Rectal smooth muscle tissue (tissue), 1 donor: ENCODE measurements around the gene IGF2R.

Source experiments
- H3K27ac ChIP-seq: one replicate; pipeline ENCODE4 v1.7.0; 2013; ENCODE audit warnings: low read depth, low read length, inconsistent platforms
- H3K27me3 ChIP-seq: one replicate; pipeline ENCODE4 v1.7.0; 2013; ENCODE audit warnings: low read length; ENCODE audit not compliant: control insufficient read depth, insufficient read depth
- H3K36me3 ChIP-seq: one replicate; pipeline ENCODE4 v1.7.0; 2013; ENCODE audit warnings: low read length; ENCODE audit not compliant: control insufficient read depth, insufficient read depth
- H3K4me1 ChIP-seq: one replicate; pipeline ENCODE4 v1.7.0; 2013; ENCODE audit warnings: low read length; ENCODE audit not compliant: control insufficient read depth, insufficient read depth
- H3K4me3 ChIP-seq: one replicate; pipeline ENCODE4 v1.7.0; 2013; ENCODE audit warnings: low read length
- H3K9ac ChIP-seq: one replicate; pipeline ENCODE4 v1.7.0; 2013; ENCODE audit warnings: low read length

Gene IGF2R

DNA sequence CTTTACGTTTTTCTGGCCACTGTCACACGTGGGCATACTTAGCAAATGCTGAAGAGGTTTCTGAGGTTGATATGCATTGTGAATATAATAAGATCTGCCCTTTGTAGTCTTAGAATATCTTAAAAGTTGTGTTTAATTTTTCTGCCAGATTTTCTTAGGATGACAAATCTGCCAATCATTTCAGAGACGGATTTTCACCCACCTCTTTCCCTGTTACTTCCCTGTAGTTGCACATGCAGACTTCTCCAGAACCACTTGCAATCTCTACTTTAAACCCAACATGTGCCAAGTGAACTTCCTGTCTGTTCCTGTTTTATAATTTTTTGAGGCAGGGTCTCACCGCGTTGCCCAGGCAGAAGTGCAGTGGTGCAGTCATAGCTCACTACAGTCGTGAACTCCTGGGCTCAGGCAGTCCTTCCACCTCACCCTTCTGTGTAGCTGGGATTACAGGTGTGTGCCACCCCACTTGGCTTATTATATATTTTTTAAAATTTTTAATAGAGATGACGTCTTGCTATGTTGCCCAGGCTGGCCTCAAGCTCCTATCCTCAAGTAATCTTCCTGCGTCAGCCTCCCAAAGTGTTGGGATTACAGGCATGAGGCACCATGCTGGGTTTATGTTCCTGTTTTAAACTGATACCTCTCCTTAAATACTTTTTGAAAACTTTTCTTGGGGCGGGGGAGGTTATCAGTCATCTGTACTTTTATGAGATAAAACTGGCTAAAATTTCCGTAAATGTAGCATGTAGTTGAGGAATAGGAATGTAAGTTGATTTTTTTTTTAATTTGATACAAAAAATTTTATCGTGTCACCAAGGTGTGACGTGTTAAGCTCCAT is 2.7 kb downstream of the IGF2R start:
- H3K27me3 ChIP-seq: no peaks in the 10 kb centered on the region
- no peaks in the 10 kb centered on the region for H3K4me1 ChIP-seq
- H3K9ac ChIP-seq: no peak overlapping the region
- H3K27ac ChIP-seq: no peak overlapping the region
- no peak overlapping the region for H3K4me3 ChIP-seq
- no peaks in the 10 kb centered on the region for H3K36me3 ChIP-seq

DNA sequence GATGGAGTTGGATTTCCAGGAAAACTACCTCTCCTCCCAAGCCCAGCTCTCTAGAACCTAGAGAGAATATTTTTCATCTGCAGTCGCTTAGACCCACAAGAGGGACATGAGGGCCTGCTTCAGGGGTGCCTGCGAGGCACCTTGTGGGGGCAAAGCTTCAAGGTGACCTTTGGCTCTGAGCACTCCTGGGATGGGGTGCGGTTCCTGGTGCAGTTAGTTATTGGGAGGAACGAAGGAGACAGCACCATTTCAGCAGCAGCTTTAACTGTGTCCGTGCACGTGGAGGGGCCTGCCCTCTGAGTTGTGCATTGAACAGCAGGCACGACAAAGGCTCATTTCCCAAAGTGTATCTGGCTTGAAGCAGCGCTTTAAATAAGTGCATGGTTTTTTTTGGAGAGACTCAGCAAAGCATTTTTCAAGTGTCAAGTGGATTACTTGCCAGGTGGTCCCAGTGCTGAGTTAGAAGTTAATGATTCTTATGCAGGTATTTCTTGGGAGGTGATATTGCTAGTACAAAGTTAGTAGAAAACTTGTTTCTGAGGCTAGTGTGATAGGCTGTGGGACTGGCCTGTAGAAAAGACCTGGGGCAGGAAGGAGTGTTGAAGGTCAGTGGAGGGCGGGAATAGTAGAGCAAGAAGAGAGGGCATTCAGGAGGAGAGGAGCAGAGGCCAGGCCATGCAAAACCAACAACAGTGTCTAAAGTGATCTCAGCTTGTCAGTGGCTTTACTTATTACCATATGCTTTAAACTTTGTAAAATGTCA is 3.8 kb downstream of the IGF2R start:
- Histone ChIP-seq H3K4me1 (peaks cover 2% of the 10 kb centered on the region), H3K27ac (no peak overlapping the region)

DNA sequence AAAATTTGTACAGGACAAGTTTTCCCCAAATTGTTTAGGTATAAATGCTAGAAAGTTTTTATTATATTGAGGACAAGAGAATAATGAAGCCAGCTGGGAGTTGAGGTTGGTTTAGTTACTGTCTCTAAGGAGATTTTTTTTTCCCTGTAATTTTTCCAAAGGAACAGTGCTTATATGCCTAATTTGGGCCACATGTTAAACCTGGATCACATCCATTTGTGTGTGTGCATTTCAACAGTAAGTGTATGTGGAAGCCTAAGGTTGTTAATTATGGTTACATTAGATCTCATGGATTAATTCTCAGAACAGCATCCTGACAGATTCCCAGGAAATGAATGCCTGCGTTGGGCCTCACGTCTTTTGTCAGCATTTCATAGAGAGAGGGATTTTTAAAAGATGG is 4.5 kb downstream of the IGF2R start:
- Histone ChIP-seq H3K4me1 (peaks cover 2% of the 10 kb centered on the region), H3K9ac (no peak overlapping the region), H3K27me3 (no peaks in the 10 kb centered on the region), H3K36me3 (no peaks in the 10 kb centered on the region), H3K4me3 (no peak overlapping the region), H3K27ac (no peak overlapping the region)

More for the DNA sequence above, 3.8 kb downstream of the IGF2R start:
- no peak overlapping the region for H3K4me3 ChIP-seq
- H3K27me3 ChIP-seq: no peaks in the 10 kb centered on the region
- no peaks in the 10 kb centered on the region for H3K36me3 ChIP-seq
- no peak overlapping the region for H3K9ac ChIP-seq

DNA sequence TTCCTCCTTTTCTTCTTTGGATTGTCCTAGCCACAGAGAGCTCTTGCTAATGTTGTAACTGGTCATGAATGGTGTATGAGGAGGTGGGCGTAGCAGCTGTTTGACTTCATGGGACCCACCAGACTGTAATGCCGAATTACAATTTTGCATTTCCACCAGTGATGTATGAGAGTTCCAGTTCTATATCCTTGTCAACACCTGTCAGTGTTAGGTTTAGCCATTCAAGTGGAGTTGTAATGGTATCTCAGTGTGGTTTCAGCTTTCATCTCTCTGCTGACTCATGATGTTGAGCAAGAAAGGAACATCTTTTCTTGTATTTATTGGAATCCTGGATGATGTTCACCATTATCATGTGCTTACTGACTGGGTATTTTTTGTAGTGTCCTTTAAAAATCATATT is 5.1 kb downstream of the IGF2R start:
- Histone ChIP-seq H3K9ac (no peak overlapping the region), H3K36me3 (no peaks in the 10 kb centered on the region), H3K4me3 (no peak overlapping the region), H3K27ac (no peak overlapping the region), H3K4me1 (peaks cover 2% of the 10 kb centered on the region), H3K27me3 (no peaks in the 10 kb centered on the region)

DNA sequence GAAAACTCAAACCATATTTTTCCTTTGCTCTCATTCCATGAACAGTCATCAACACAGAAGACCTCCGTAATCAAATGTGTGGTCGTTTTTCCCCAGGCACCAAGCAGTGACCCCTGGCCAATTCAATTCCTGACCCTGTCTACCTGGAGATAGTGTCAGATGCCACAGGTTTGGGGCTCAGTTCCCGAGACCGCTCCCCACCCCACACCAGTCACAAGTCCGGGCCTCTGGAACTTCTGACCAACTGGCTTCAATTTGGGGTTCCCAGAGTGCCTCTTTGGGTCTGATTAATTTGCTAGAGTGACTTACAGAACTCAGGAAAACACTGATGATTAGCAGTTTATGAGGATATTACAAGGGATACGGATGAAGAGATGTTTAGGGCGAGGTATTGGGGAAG is 6.0 kb downstream of the IGF2R start:
- H3K4me3 ChIP-seq: no peak overlapping the region
- H3K36me3 ChIP-seq: no peaks in the 10 kb centered on the region
- no peaks in the 10 kb centered on the region for H3K27me3 ChIP-seq
- no peak overlapping the region for H3K9ac ChIP-seq
- no peak overlapping the region for H3K27ac ChIP-seq
- H3K4me1 ChIP-seq: peaks cover 2% of the 10 kb centered on the region

DNA sequence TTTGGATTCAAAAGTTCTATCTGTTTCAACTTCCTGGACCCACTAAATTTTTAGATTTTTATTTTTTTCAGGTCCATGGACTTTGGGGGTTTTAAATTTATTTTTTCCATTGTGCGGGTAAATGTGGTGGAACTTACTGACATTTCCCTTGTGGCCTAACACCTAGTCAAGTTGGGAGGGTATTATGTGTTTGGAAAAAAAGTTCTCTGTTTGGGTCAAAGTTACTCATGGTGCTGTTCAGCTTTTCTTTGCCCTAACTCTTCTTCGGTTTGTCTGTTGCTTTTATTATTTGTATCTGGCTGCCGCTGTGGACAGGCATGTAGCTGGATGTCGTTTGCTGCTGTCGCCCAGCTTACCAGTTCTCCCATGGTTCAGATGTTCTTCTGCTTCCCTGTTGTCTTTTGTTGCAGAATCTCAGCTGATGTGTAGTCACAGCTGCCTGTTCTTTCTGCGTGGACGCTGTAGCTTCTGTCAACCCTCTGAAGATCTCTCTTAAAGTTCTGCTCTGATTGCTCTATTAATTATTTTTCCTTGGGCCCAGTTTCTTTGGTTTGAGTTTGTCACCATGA is 7.9 kb downstream of the IGF2R start:
- Histone ChIP-seq H3K4me3 (no peak overlapping the region), H3K9ac (no peak overlapping the region), H3K4me1 (peaks cover 5% of the 10 kb centered on the region), H3K36me3 (no peaks in the 10 kb centered on the region), H3K27me3 (no peaks in the 10 kb centered on the region), H3K27ac (no peak overlapping the region)

DNA sequence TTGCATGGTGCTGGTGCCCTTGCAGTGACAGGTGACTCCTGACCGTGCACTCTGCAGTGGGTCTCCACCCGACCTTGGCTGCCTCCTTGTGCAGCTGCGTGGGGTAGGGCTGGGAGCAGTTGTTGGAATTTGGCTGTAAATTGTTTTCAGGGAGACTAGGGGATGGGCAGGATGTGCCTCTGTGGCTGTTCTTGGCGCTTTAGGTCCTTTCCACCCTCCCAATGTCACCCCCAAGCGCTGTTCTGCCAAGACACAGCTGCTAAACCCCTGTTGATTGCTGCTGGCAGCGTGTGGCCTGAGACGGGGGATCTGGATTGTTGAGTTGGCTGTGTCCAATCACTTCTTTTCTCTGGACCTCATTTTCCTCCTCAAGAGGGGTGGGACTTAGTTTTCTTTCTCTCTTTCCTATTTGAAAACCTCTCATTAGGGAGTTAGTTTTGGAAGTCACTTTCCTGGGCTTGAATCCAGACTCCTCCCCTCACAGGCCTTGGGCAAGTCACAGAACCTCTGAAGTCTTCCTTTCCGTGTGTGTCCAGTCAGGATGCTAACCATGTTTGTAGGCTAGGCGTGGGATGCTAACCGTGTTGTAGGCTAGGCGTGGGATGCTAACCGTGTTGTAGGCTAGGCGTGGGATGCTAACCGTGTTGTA is 8.5 kb downstream of the IGF2R start:
- no peaks in the 10 kb centered on the region for H3K36me3 ChIP-seq
- H3K27ac ChIP-seq: no peak overlapping the region
- no peaks in the 10 kb centered on the region for H3K27me3 ChIP-seq
- no peak overlapping the region for H3K9ac ChIP-seq
- no peak overlapping the region for H3K4me3 ChIP-seq
- H3K4me1 ChIP-seq: peaks cover 8% of the 10 kb centered on the region

DNA sequence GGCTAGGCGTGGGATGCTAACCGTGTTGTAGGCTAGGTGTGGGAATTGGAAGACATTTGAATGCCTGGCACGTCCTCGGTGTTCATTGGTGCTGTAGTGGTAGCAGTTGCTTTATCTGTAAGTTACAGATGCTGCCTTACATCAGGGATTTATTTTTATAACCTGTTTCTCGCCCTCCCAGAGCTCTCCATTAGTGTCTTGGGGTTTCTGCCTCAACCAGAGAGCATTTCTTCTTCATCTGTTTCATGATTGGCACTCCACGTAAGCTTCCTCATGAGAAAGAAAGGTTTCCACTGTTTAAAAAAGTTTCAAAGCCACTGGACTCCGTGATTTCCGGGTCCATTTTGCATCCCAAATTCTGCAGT is 9.0 kb downstream of the IGF2R start:
- Histone ChIP-seq H3K27ac (no peak overlapping the region), H3K4me1 (peaks cover 8% of the 10 kb centered on the region), H3K4me3 (no peak overlapping the region), H3K36me3 (no peaks in the 10 kb centered on the region), H3K27me3 (no peaks in the 10 kb centered on the region), H3K9ac (no peak overlapping the region)

DNA sequence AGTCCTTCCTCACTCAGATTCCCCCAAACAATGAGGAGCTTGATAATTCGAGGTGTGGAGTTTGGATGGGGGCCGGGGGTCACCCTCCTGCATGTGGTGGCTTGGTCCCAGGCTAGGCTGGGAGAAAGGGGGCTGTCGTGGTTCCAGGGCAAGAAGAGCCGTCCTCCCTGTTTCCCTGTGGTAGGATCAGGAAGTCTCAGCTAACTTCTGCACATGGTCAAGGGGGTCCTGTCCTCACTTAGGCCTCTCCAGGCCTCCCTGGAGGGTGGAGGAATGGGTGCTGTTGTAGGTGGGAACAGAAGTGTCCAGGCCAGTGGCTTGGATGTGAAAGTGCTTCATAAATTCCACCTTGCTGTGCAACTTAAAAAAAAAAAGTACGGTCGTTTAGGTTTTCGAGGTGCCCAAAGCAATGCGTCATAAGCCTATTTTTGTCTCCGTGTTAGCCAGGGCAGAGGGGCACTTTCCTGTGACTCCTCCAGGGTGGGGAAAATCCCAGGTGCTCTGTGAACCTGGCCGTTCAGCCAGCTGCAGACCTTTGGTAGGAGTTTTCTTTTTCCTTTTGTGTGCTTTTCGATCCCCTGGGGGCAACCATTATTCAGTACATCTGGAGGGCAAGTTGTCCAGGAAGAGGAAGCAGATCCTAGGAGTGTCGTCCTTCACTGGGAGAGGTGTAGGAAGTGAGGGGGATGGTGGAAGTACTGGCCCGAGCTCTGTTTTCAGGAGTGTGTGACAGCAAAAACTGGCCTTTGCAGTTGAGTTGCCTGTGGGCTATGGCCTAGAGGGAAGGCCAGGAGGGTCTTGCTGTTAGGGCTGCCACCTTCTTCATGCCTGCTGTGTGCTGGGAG is 9.6 kb downstream of the IGF2R start:
- no peak overlapping the region for H3K27ac ChIP-seq
- H3K4me1 ChIP-seq: peaks cover 8% of the 10 kb centered on the region
- H3K27me3 ChIP-seq: no peaks in the 10 kb centered on the region
- no peaks in the 10 kb centered on the region for H3K36me3 ChIP-seq
- no peak overlapping the region for H3K4me3 ChIP-seq
- no peak overlapping the region for H3K9ac ChIP-seq

DNA sequence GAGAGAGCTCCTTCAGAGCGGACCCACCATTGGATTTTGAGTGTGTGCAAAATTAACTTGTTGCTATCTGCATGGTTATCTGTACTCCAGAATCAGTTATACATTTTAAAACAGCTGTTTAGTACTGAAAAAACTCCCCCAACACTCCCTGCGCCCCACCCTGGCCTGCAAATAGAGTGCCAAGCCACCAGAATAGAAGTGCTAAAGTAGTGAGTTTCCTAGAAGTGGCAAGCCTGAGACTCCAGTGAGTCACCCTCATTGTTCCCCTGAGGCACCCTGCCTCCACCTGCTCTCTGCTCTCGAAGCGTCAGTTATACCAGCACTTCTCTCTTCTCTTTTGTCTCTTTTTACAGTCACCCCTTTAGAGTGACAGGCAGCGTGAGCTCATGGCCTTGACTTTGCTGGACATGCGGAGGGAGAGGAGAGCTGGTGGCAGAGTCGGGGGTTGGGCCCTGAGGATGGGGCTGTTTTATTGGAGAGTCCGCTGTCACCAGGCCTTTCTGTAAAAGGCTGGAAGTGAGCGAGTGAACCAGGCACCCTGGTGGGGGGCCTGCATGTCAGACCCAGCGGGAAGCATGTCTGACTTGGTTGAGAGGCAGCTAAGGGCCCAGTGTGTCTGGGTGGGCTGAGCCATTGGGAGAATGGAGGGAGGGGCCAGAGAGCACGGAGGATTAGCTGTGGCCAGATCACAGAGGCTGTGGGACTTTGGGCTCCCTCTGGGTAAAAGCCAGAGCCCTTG is 10.4 kb downstream of the IGF2R start:
- peaks cover 8% of the 10 kb centered on the region for H3K4me1 ChIP-seq
- no peak overlapping the region for H3K4me3 ChIP-seq
- no peak overlapping the region for H3K27ac ChIP-seq
- no peak overlapping the region for H3K9ac ChIP-seq
- no peaks in the 10 kb centered on the region for H3K27me3 ChIP-seq
- H3K36me3 ChIP-seq: no peaks in the 10 kb centered on the region

DNA sequence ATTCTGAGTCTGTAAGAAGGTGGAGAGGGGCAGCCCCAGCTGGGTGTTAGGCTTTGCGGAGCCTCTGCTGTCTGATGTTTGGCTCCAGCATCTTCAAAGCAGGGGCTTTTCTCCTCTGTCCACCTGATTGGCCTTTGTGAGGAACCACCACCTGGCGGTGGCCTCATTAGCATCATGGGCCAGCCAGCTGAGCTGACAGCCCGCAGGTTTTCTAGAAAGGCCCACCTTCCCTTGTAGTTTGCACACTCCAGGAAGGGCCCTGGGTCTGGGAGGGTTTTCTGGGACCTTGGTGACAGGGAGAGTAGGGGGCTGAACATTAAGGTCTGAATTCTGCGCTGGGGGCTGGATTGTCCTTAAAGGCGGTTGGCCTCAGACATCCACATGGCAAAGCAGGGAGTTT is 11.6 kb downstream of the IGF2R start:
- Histone ChIP-seq H3K4me1 (peaks cover 8% of the 10 kb centered on the region), H3K27me3 (no peaks in the 10 kb centered on the region), H3K9ac (no peak overlapping the region), H3K4me3 (no peak overlapping the region), H3K36me3 (no peaks in the 10 kb centered on the region), H3K27ac (no peak overlapping the region)
